ENCODE results near the gene SDR39U1. TPM values are rescaled to one million over a fixed set of nuclear protein-coding genes. Genes with fewer than 3 reads are reported as not detected.
A peak's percentile ranks its signal among the peaks of the same experiment; 100 is the strongest.

SDR39U1 gene
- total RNA-seq, 1 experiment from 2014 or later: 59.0 TPM

GRCh38 chr14:24418492-24418873 is 24.1 kb downstream of the SDR39U1 start:
- no TSS peak for BruUV-seq (replicated peaks)
- Mint-ChIP-seq H3K4me1 (ENCODE audit: low read depth, unreplicated experiment) (peaks cover 11% of the 10 kb centered on the region), H3K4me3 (ENCODE audit: low read depth, unreplicated experiment) (no peak overlapping the region), H3K36me3 (ENCODE audit: insufficient read depth, unreplicated experiment) (no peaks in the 10 kb centered on the region), H3K27me3 (ENCODE audit: unreplicated experiment) (no peaks in the 10 kb centered on the region), H3K27ac (ENCODE audit: unreplicated experiment) (peak overlapping the region; percentile 46), H3K9me3 (ENCODE audit: low read depth, unreplicated experiment) (no peaks in the 10 kb centered on the region)
- no peak for DNase-seq
- intact Hi-C loops (cut with micrococcal nuclease; ENCODE audit: unreplicated experiment): no loop called here
- no peak for TF ChIP-seq CTCF (IDR thresholded peaks at IDR 0.05; ENCODE audit: unreplicated experiment)
- CTCF ChIA-PET: interaction anchor here (1.0 to 2.0 kb wide), 2 partner anchors 13 to 86 kb away, joined by 3 to 5 read pairs; no protein-coding TSS in a partner anchor

GRCh38 chr14:24417832-24418491 is 24.6 kb downstream of the SDR39U1 start:
- no TSS peak for BruUV-seq (replicated peaks)
- Mint-ChIP-seq H3K4me3 (ENCODE audit: low read depth, unreplicated experiment) (no peak overlapping the region), H3K27me3 (ENCODE audit: unreplicated experiment) (no peaks in the 10 kb centered on the region), H3K9me3 (ENCODE audit: low read depth, unreplicated experiment) (no peaks in the 10 kb centered on the region), H3K27ac (ENCODE audit: unreplicated experiment) (no peak overlapping the region), H3K4me1 (ENCODE audit: low read depth, unreplicated experiment) (peaks cover 11% of the 10 kb centered on the region), H3K36me3 (ENCODE audit: insufficient read depth, unreplicated experiment) (no peaks in the 10 kb centered on the region)
- no peak for TF ChIP-seq CTCF (IDR thresholded peaks at IDR 0.05; ENCODE audit: unreplicated experiment)
- DNase-seq: no peak
- intact Hi-C loops (cut with micrococcal nuclease; ENCODE audit: unreplicated experiment): no loop called here
- CTCF ChIA-PET: interaction anchor here (1.0 kb wide), 1 partner anchor 86 kb away, joined by 3 read pairs; no protein-coding TSS in a partner anchor

- Mint-ChIP-seq H3K36me3 (ENCODE audit: insufficient read depth, unreplicated experiment) (no peaks in the 10 kb centered on the region), H3K4me1 (ENCODE audit: low read depth, unreplicated experiment) (peaks cover 11% of the 10 kb centered on the region), H3K9me3 (ENCODE audit: low read depth, unreplicated experiment) (no peaks in the 10 kb centered on the region), H3K4me3 (ENCODE audit: low read depth, unreplicated experiment) (no peak overlapping the region), H3K27ac (ENCODE audit: unreplicated experiment) (no peak overlapping the region), H3K27me3 (ENCODE audit: unreplicated experiment) (no peaks in the 10 kb centered on the region)
- CTCF ChIA-PET: no interaction called here
- TF ChIP-seq CTCF (IDR thresholded peaks at IDR 0.05; ENCODE audit: unreplicated experiment): no peak
- no peak for DNase-seq
- intact Hi-C loops (cut with micrococcal nuclease; ENCODE audit: unreplicated experiment): no loop called here
- no TSS peak for BruUV-seq (replicated peaks)
Observed at GRCh38 chr14:24416932-24417619, 25.5 kb downstream of the SDR39U1 start.

- Mint-ChIP-seq H3K27ac (ENCODE audit: unreplicated experiment) (no peak overlapping the region), H3K4me1 (ENCODE audit: low read depth, unreplicated experiment) (peaks cover 11% of the 10 kb centered on the region), H3K27me3 (ENCODE audit: unreplicated experiment) (no peaks in the 10 kb centered on the region), H3K4me3 (ENCODE audit: low read depth, unreplicated experiment) (no peak overlapping the region), H3K9me3 (ENCODE audit: low read depth, unreplicated experiment) (no peaks in the 10 kb centered on the region), H3K36me3 (ENCODE audit: insufficient read depth, unreplicated experiment) (no peaks in the 10 kb centered on the region)
- intact Hi-C loops (cut with micrococcal nuclease; ENCODE audit: unreplicated experiment): no loop called here
- no peak for DNase-seq
- TSS peak; percentile 20 for BruUV-seq (replicated peaks)
- TF ChIP-seq CTCF (IDR thresholded peaks at IDR 0.05; ENCODE audit: unreplicated experiment): no peak
- CTCF ChIA-PET: no interaction called here
Observed at GRCh38 chr14:24416254-24416931, 26.2 kb downstream of the SDR39U1 start.
